Psoas muscle (tissue), 8 donors: ENCODE measurements around the gene LEUTX. TPM values are rescaled to one million over a fixed set of nuclear protein-coding genes. Genes with fewer than 3 reads are reported as not detected.
"Not testable (repeated sequence)": the region's sequence is repeated elsewhere in the genome, so short reads cannot be mapped to it uniquely, and the experiment has no call there.

Experiments
- ATAC-seq, 4 donors: fragments of 200-7000 bp; cut with Tn5 transposase; one replicate each; pipeline ENCODE4 v1.9.1; 2020; ENCODE audit warnings: moderate library complexity in 3 of 4, mild to moderate bottlenecking in 2 of 4
- DNase-seq, 2 donors: peaks; one replicate each; pipeline ENCODE4 v3.0.0-alpha.2; 2020
- H3K27ac ChIP-seq: fragments of 200-600 bp; one replicate; pipeline ENCODE4 v1.8.0; 2022
- H3K27me3 ChIP-seq, 3 donors: fragments of 200-600 bp in 1 of 3; one replicate each; pipeline versions ENCODE4 v1.6.1 to v1.8.0; 2013 to 2022; ENCODE audit warnings: low read length in 2 of 3, mild to moderate bottlenecking in 2 of 3, moderate library complexity in 1 of 3; ENCODE audit not compliant: insufficient read depth in 3 of 3
- H3K36me3 ChIP-seq, 2 donors: fragments of 200-600 bp in 1 of 2; one replicate each; pipeline versions ENCODE4 v1.6.1 to v1.8.0; 2013 to 2022; ENCODE audit warnings: low read depth in 1 of 2, mild to moderate bottlenecking in 1 of 2, moderate library complexity in 1 of 2; ENCODE audit not compliant: insufficient read depth in 1 of 2
- H3K4me1 ChIP-seq: fragments of 200-600 bp; one replicate; pipeline ENCODE4 v1.8.0; 2022
- H3K4me3 ChIP-seq: fragments of 200-600 bp; one replicate; pipeline ENCODE4 v1.8.0; 2022; ENCODE audit warnings: mild to moderate bottlenecking
- H3K9me3 ChIP-seq: fragments of 200-600 bp; one replicate; pipeline ENCODE4 v1.8.0; 2022
- CTCF ChIP-seq: fragments of 200-600 bp; IDR thresholded peaks from one replicate; pipeline ENCODE4 v1.8.0; 2022; ENCODE audit warnings: antibody characterized with exemption
- WGBS, 3 donors: extraction: QIAGEN DNeasy Blood & Tissue Kit; methylation state at CpG; one replicate each; pipeline versions ENCODE4 v1.1.6 to v1.1.7; 2013; 5-methylcytosine and 5-hydroxymethylcytosine counted together
- intact Hi-C, 2 donors: fragments of 100-400 bp; cut with DNase I; formaldehyde crosslinking; loops; one replicate each; pipeline versions ENCODE4 v1.11.0 to v1.14.2; 2022
- polyA plus RNA-seq, 3 donors: library from polyadenylated mRNA; stranded (reverse); fragments of 200-250 nt; gene quantifications; one replicate each; pipeline ENCODE4 v1.2.3, GENCODE V29; 2013
- total RNA-seq, 4 donors: library from RNA; stranded (reverse); fragmentation: NEBNext Ultra II Directional in 2 of 4; extraction: Animal tissue kit (Norgen Biotek cat#: 25700) in 2 of 4; gene quantifications; one replicate each; pipeline versions ENCODE4 v1.2.1 to v1.2.4, GENCODE V29; 2021 to 2023
- donor health status: healthy with polysubstance abuse.
- donor health status: DM: no; HTN: no; CAD: no; lungs with moderate emphysema.
- donor health status: Bipolar disorder and iron deficiency.
- donor health status: healthy.
- donor health status: DM: yes; HTN: yes; CAD: no.
- donor health status: DM: no; HTN: no; CAD: no.
- donor health status: DM: no; HTN: no; CAD: no.
- donor health status: DM: yes; HTN: yes; CAD: no.

Gene LEUTX
- total and polyA plus RNA-seq, 7 donors = not detected

- TF ChIP-seq CTCF = no peak
- Histone ChIP-seq H3K4me1 (no peaks in the 10 kb centered on the region), H3K9me3 (no peaks in the 10 kb centered on the region), H3K4me3 (no peak overlapping the region), H3K27ac (no peak overlapping the region), H3K36me3 (no peaks in the 10 kb centered on the region), H3K27me3 (peaks cover 0 to 12% (median 0%) of the 10 kb centered on the region in 3 donors)
- ATAC-seq (no peak), DNase-seq (no peak)
- WGBS, 3 donors = 72 to 78% (median 76%) methylated on average over 2 of the region's 2 CpGs
- intact Hi-C loops = no loop called here
Measured at GRCh38 chr19:39754544-39754943, 24.1 kb upstream of the LEUTX start.

- DNase-seq (no peak), ATAC-seq (no peak)
- intact Hi-C loops = no loop called here
- H3K4me3 ChIP-seq = no peak overlapping the region
- H3K4me1 ChIP-seq = no peaks in the 10 kb centered on the region
- H3K36me3 ChIP-seq = no peaks in the 10 kb centered on the region
- 58 to 70% (median 65%) methylated on average over 3 of the region's 3 CpGs for WGBS, 3 donors
- peaks cover 0 to 12% (median 0%) of the 10 kb centered on the region in 3 donors for H3K27me3 ChIP-seq
- no peaks in the 10 kb centered on the region for H3K9me3 ChIP-seq
- no peak overlapping the region for H3K27ac ChIP-seq
- no peak for TF ChIP-seq CTCF
Measured at GRCh38 chr19:39754971-39755370, 23.7 kb upstream of the LEUTX start.

GRCh38 chr19:39759457-39760184 lies 19.0 kb upstream of the LEUTX start:
- ATAC-seq (no peak), DNase-seq (no peak)
- Histone ChIP-seq H3K4me3 (no peak overlapping the region), H3K27ac (no peak overlapping the region), H3K9me3 (peaks cover under 1% of the 10 kb centered on the region), H3K4me1 (no peaks in the 10 kb centered on the region), H3K36me3 (no peaks in the 10 kb centered on the region), H3K27me3 (peaks cover 0 to 12% (median 0%) of the 10 kb centered on the region in 3 donors)
- WGBS, 3 donors = 66 to 73% (median 66%) methylated on average over 4 of the region's 4 CpGs
- no peak for TF ChIP-seq CTCF
- intact Hi-C loops = loop anchor here in 1 of 2 donors (5.0 kb wide), 1 partner anchor 207 kb away; no protein-coding TSS in a partner anchor

GRCh38 chr19:39761851-39762250 lies 16.8 kb upstream of the LEUTX start:
- intact Hi-C loops = loop anchor here in 1 of 2 donors (5.0 kb wide), 1 partner anchor 210 kb away; no protein-coding TSS in a partner anchor
- not testable (repeated sequence) for H3K27ac ChIP-seq, H3K9me3 ChIP-seq, H3K4me3 ChIP-seq, H3K36me3 ChIP-seq, H3K27me3 ChIP-seq, ATAC-seq, H3K4me1 ChIP-seq, DNase-seq
- 88 to 100% (median 96%) methylated on average over 1 of the region's 1 CpG for WGBS, 3 donors

GRCh38 chr19:39765091-39766076 lies 13.3 kb upstream of the LEUTX start:
- intact Hi-C loops = loop anchor here (2.0 to 5.0 kb wide), 3 partner anchors 83 to 215 kb away; no protein-coding TSS in a partner anchor

More at GRCh38 chr19:39765091-39766076, 13.3 kb upstream of the LEUTX start:
- Histone ChIP-seq H3K27me3 (no peaks in the 10 kb centered on the region), H3K4me3 (no peak overlapping the region), H3K4me1 (no peaks in the 10 kb centered on the region), H3K9me3 (peaks cover 6% of the 10 kb centered on the region), H3K27ac (no peak overlapping the region), H3K36me3 (no peaks in the 10 kb centered on the region)
- DNase-seq (peak in 1 of 2 donors; percentile 27), ATAC-seq (no peak)
- peak; percentile 65 for TF ChIP-seq CTCF
- 44 to 47% (median 45%) methylated on average over 16 of the region's 16 CpGs for WGBS, 3 donors
